Activated CD8-positive, alpha-beta T cell treated with anti-CD3 and anti-CD28 coated beads for 36 hours (primary cell): ENCODE results near the gene ZNF407. TPM values are rescaled to one million over a fixed set of nuclear protein-coding genes. Genes with fewer than 3 reads are reported as not detected.
A peak's percentile ranks its signal among the peaks of the same experiment; 100 is the strongest.

ENCODE experiments used
- ATAC-seq: fragments of 200-7000 bp; cut with Tn5 transposase; one replicate; pipeline ENCODE4 v1.10.0; 2021; ENCODE audit warnings: mild to moderate bottlenecking, moderate library complexity
- CTCF ChIA-PET: fragments of 350-600 bp; sonication (Branson Sonifier 250); formaldehyde crosslinking; loops from one replicate; lab custom pipeline; 2021; ENCODE audit warnings: antibody characterized with exemption; lab: Charles Lee
- POLR2A ChIA-PET: fragments of 350-600 bp; sonication (Branson Sonifier 250); formaldehyde crosslinking; loops from one replicate; lab custom pipeline; 2021; ENCODE audit warnings: antibody characterized with exemption; lab: Charles Lee
- DNase-seq: peaks from one replicate; pipeline ENCODE4 v3.0.0-alpha.2; 2020
- H3K27ac Mint-ChIP-seq: one replicate; pipeline ENCODE4 v1.8.0; 2021; ENCODE audit warnings: mild to moderate bottlenecking, mixed read lengths
- H3K27me3 Mint-ChIP-seq: one replicate; pipeline ENCODE4 v1.8.0; 2021; ENCODE audit warnings: mixed read lengths
- H3K36me3 Mint-ChIP-seq: one replicate; pipeline ENCODE4 v1.8.0; 2021; ENCODE audit warnings: low read depth, mixed read lengths
- H3K4me1 Mint-ChIP-seq: one replicate; pipeline ENCODE4 v1.8.0; 2021; ENCODE audit warnings: low read depth, mixed read lengths
- H3K4me3 Mint-ChIP-seq: one replicate; pipeline ENCODE4 v1.8.0; 2021; ENCODE audit warnings: mild to moderate bottlenecking, moderate library complexity, mixed read lengths
- H3K9me3 Mint-ChIP-seq: one replicate; pipeline ENCODE4 v1.8.0; 2021; ENCODE audit warnings: mixed read lengths
- CTCF ChIP-seq: fragments of 200-600 bp; IDR thresholded peaks from one replicate; pipeline ENCODE4 v1.8.0; 2022; ENCODE audit warnings: antibody characterized with exemption, mild to moderate bottlenecking
- intact Hi-C: fragments of 100-400 bp; cut with micrococcal nuclease; formaldehyde crosslinking; loops from one replicate; pipeline ENCODE4 v1.10.0; 2022
- total RNA-seq, 2 experiments: library from RNA; stranded (reverse); gene quantifications; one replicate each; pipeline ENCODE4 v1.2.3, GENCODE V29; 2021

Gene ZNF407
- total RNA-seq, 2 experiments from 2014 or later, result 9.9 to 10.8 TPM

- CTCF ChIA-PET, result interaction anchor here (0.9 to 1.9 kb wide), 2 partner anchors 27 to 247 kb away, joined by 3 to 4 read pairs; no protein-coding TSS in a partner anchor
- no peaks in the 10 kb centered on the region for H3K9me3 Mint-ChIP-seq
- POLR2A ChIA-PET, result no interaction called here
- H3K4me3 Mint-ChIP-seq, result no peak overlapping the region
- H3K27ac Mint-ChIP-seq, result no peak overlapping the region
- peak; percentile 69 for ATAC-seq
- intact Hi-C loops, result no loop called here
- H3K27me3 Mint-ChIP-seq, result no peaks in the 10 kb centered on the region
- peaks cover 12% of the 10 kb centered on the region for H3K4me1 Mint-ChIP-seq
- H3K36me3 Mint-ChIP-seq, result peaks cover 6% of the 10 kb centered on the region
- peak; percentile 63 for TF ChIP-seq CTCF
- peak; percentile 53 for DNase-seq
Measured at GRCh38 chr18:74896390-74896991, 298.8 kb downstream of the ZNF407 start.

DNA sequence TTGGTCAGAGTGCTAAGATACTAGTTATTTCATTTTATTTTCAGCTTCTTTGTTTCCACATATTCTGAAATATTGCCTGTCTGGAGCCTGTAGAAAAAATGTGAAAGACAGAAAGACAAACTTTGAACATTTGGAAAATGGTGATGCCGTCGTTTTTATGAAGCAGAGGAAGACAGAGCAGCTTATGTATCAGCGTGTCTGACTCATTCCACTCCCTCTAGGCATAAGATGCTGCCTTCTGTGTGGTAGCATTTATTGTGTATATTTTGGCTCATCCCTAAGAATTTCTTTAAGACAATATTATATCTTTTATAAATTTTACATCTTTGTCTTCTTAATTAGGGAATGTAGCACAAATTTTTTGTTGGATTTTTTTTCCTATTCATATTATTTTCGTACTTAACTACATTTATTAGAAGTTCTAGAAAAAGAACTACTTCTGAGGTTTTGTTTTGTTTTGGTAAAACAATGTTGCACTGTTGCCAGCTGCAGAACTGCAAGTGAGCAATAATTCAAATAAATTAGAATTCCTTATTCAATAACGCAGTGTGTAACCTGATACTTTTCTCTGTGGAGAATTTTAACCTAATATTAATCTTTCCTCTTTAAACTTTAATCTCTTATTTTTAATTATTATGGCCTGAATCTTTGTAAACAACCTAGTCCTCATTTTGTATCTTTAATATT is 300.4 kb downstream of the ZNF407 start:
- DNase-seq, result no peak
- no peak overlapping the region for H3K4me3 Mint-ChIP-seq
- H3K27me3 Mint-ChIP-seq, result no peaks in the 10 kb centered on the region
- peaks cover 6% of the 10 kb centered on the region for H3K36me3 Mint-ChIP-seq
- no peak for TF ChIP-seq CTCF
- ChIA-PET CTCF (interaction anchor here (0.9 to 1.9 kb wide), 2 partner anchors 245 to 248 kb away, joined by 3 to 4 read pairs; no protein-coding TSS in a partner anchor), POLR2A (interaction anchor here (0.7 kb wide), 1 partner anchor 1463 kb away, joined by 3 read pairs; no protein-coding TSS in a partner anchor)
- intact Hi-C loops, result no loop called here
- ATAC-seq, result no peak
- peaks cover 12% of the 10 kb centered on the region for H3K4me1 Mint-ChIP-seq
- no peaks in the 10 kb centered on the region for H3K9me3 Mint-ChIP-seq
- H3K27ac Mint-ChIP-seq, result no peak overlapping the region

GRCh38 chr18:74898965-74899364 is 301.3 kb downstream of the ZNF407 start:
- peaks cover 6% of the 10 kb centered on the region for H3K36me3 Mint-ChIP-seq
- no peak for TF ChIP-seq CTCF
- intact Hi-C loops, result no loop called here
- no peak overlapping the region for H3K4me3 Mint-ChIP-seq
- ChIA-PET CTCF (no interaction called here), POLR2A (no interaction called here)
- H3K9me3 Mint-ChIP-seq, result no peaks in the 10 kb centered on the region
- H3K27me3 Mint-ChIP-seq, result no peaks in the 10 kb centered on the region
- H3K27ac Mint-ChIP-seq, result no peak overlapping the region
- peaks cover 12% of the 10 kb centered on the region for H3K4me1 Mint-ChIP-seq
- ATAC-seq (no peak), DNase-seq (no peak)

GRCh38 chr18:74899554-74899953 is 301.9 kb downstream of the ZNF407 start:
- Mint-ChIP-seq H3K4me1 (peaks cover 12% of the 10 kb centered on the region), H3K36me3 (peaks cover 6% of the 10 kb centered on the region), H3K27ac (no peak overlapping the region), H3K4me3 (no peak overlapping the region), H3K9me3 (no peaks in the 10 kb centered on the region), H3K27me3 (no peaks in the 10 kb centered on the region)
- peak; percentile 24 for DNase-seq
- TF ChIP-seq CTCF, result no peak
- POLR2A ChIA-PET, result no interaction called here
- no peak for ATAC-seq
- intact Hi-C loops, result no loop called here
- CTCF ChIA-PET, result no interaction called here
